Caco-2 (cell line): ENCODE results near the gene LST1. TPM values are rescaled to one million over a fixed set of nuclear protein-coding genes. Genes with fewer than 3 reads are reported as not detected.

Source experiments
- microRNA-seq: library from miRNA; unstranded; fragments of <30 nt; microRNA quantifications from one replicate; pipeline ENCODE4 v1.2.0, GENCODE V29; 2022
- total RNA-seq: library from RNA; stranded (reverse); gene quantifications from 2 replicates; pipeline ENCODE4 v1.2.3, GENCODE V29; 2022

The LST1 gene
- total RNA-seq, 1 experiment from 2014 or later: not detected

Small RNA genes lying within 50 kb of the gene (microRNA-seq; reads per million reads assigned to microRNA genes)
- 0.74 reads per million for gene MIR6832

Other genes with a start within 250 kb of the LST1 start
- 40.9 and 41.9 TPM in 2 replicates for gene HLA-B, start 229.1 kb upstream of the LST1 start, total RNA-seq
- 12.6 and 13.1 TPM in 2 replicates for gene MICA, start 182.7 kb upstream of the LST1 start, total RNA-seq
- 6.4 and 7.5 TPM in 2 replicates for gene MICB, start 88.1 kb upstream of the LST1 start, total RNA-seq
- not detected in 2 replicates for gene MCCD1, start 57.3 kb upstream of the LST1 start, total RNA-seq
- gene DDX39B, start 44.3 kb upstream of the LST1 start, total RNA-seq: 416 and 423 TPM in 2 replicates
- gene ATP6V1G2, start 39.7 kb upstream of the LST1 start, total RNA-seq: 0.26 and 0.43 TPM in 2 replicates
- gene NFKBIL1, start 38.7 kb upstream of the LST1 start, total RNA-seq: 14.7 and 17.4 TPM in 2 replicates
- gene LTA, start 14.0 kb upstream of the LST1 start, total RNA-seq: not detected in 2 replicates
- gene TNF, start 10.7 kb upstream of the LST1 start, total RNA-seq: not detected in 2 replicates
- not detected in 2 replicates for gene LTB, start 3.9 kb upstream of the LST1 start, total RNA-seq
- gene NCR3, start 6.7 kb downstream of the LST1 start, total RNA-seq: not detected in 2 replicates
- 2.2 and 2.7 TPM in 2 replicates for gene AIF1, start 29.0 kb downstream of the LST1 start, total RNA-seq
- 213 and 222 TPM in 2 replicates for gene PRRC2A, start 34.4 kb downstream of the LST1 start, total RNA-seq
- 354 and 376 TPM in 2 replicates for gene BAG6, start 66.4 kb downstream of the LST1 start, total RNA-seq
- gene APOM, start 69.6 kb downstream of the LST1 start, total RNA-seq: 14.8 and 15.8 TPM in 2 replicates
- gene C6orf47, start 74.5 kb downstream of the LST1 start, total RNA-seq: 19.4 and 19.7 TPM in 2 replicates
- 20.3 TPM in 2 replicates for gene GPANK1, start 78.7 kb downstream of the LST1 start, total RNA-seq
- gene CSNK2B, start 79.8 kb downstream of the LST1 start, total RNA-seq: 219 and 221 TPM in 2 replicates
- 13.9 and 17.5 TPM in 2 replicates for gene LY6G5B, start 83.7 kb downstream of the LST1 start, total RNA-seq
- 2.0 and 2.9 TPM in 2 replicates for gene LY6G5C, start 94.8 kb downstream of the LST1 start, total RNA-seq
- gene ABHD16A, start 117.0 kb downstream of the LST1 start, total RNA-seq: 62.7 and 63.2 TPM in 2 replicates
- not detected in 2 replicates for gene LY6G6F, start 120.6 kb downstream of the LST1 start, total RNA-seq
- not detected in 2 replicates for gene LY6G6D, start 129.1 kb downstream of the LST1 start, total RNA-seq
- gene LY6G6C, start 135.5 kb downstream of the LST1 start, total RNA-seq: 0.88 and 1.3 TPM in 2 replicates
- not detected in 2 replicates for gene MPIG6B, start 137.1 kb downstream of the LST1 start, total RNA-seq
- 82.4 and 91.6 TPM in 2 replicates for gene DDAH2, start 143.0 kb downstream of the LST1 start, total RNA-seq
- gene CLIC1, start 150.3 kb downstream of the LST1 start, total RNA-seq: 374 and 420 TPM in 2 replicates
- 49.6 and 51.0 TPM in 2 replicates for gene MSH5, start 153.7 kb downstream of the LST1 start, total RNA-seq
- gene SAPCD1, start 176.4 kb downstream of the LST1 start, total RNA-seq: 6.4 and 13.0 TPM in 2 replicates
- 0.61 and 1.5 TPM in 2 replicates for gene VWA7, start 191.1 kb downstream of the LST1 start, total RNA-seq
- 132 and 135 TPM in 2 replicates for gene VARS1, start 209.5 kb downstream of the LST1 start, total RNA-seq
- 56.3 and 61.2 TPM in 2 replicates for gene LSM2, start 220.7 kb downstream of the LST1 start, total RNA-seq
- 0.86 and 1.6 TPM in 2 replicates for gene HSPA1L, start 229.0 kb downstream of the LST1 start, total RNA-seq
- 77.3 and 96.9 TPM in 2 replicates for gene HSPA1A, start 229.3 kb downstream of the LST1 start, total RNA-seq
- 99.0 and 112 TPM in 2 replicates for gene HSPA1B, start 241.5 kb downstream of the LST1 start, total RNA-seq